ENCODE data around the gene SAAL1.
"Not testable (repeated sequence)": the region's sequence is repeated elsewhere in the genome, so short reads cannot be mapped to it uniquely, and the experiment has no call there.

Gene SAAL1

GRCh38 chr11:18105802-18106574 lies at the start of gene SAAL1:
Gene SAAL1 (minus strand): TSS chr11:18106082. CDS start chr11:18106041, 41 bp downstream.
- peak; percentile 82 for DNase-seq

GRCh38 chr11:18151581-18151980 lies 45.7 kb upstream of the SAAL1 start:
- no peak for DNase-seq

DNA sequence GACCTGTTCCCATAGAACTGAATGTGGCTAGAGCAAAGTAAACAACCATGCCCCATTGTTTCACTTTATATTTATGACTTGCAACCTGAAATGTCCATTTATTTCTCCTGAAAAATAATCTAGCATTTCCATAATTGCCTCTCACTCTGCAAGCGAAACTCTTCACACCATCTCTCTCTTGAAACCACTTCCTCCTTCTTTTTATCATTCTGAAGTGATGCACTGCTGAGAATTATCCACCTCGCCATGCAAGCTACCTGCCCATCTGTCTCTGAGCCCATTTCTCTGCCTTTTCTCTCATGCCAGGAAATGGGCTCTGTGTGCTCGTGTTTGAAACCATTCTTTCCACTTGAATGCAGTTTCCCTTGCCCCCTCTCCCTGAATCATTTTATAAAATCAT lies 40.0 kb upstream of the SAAL1 start:
- no peak for DNase-seq

DNA sequence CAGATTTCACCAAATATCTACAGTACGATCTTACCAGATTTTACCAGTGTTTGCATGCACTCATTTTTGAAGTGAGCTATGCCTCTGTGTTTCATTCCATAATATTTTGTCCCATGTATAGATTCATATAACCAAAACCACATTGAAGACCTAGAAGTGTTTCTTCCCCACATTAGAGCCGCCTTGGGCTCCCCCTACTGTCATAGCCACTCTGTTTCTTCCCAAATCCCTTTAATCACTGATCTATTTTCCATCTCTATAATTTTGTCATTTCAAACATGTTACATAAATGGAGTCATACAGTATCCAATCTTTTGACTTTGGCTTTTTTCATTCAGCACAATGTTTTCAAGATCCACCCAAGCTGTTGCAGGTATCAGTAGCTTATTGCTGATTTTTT lies 39.1 kb upstream of the SAAL1 start:
- DNase-seq, result no peak

GRCh38 chr11:18144243-18144642 lies 38.4 kb upstream of the SAAL1 start:
- DNase-seq, result no peak

DNA sequence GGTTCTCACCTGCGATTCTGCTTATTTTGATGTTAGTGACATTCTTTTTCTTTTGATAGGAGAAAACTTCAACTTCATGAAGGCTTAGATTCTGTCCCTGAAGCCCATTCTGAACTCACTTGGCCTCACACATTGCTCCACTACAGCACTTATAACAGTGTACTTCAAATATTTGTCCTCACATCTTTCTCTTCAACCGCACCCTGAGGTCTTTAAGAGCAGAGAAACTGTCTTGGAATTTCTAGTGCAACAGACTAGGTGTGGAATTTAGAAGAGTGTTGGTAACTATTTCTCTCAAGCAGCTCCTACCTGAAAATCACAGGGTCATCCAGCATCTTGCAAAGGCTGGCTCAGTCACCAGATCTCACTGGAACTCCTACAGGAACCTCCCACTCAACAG lies 34.3 kb upstream of the SAAL1 start:
- no peak for DNase-seq

DNA sequence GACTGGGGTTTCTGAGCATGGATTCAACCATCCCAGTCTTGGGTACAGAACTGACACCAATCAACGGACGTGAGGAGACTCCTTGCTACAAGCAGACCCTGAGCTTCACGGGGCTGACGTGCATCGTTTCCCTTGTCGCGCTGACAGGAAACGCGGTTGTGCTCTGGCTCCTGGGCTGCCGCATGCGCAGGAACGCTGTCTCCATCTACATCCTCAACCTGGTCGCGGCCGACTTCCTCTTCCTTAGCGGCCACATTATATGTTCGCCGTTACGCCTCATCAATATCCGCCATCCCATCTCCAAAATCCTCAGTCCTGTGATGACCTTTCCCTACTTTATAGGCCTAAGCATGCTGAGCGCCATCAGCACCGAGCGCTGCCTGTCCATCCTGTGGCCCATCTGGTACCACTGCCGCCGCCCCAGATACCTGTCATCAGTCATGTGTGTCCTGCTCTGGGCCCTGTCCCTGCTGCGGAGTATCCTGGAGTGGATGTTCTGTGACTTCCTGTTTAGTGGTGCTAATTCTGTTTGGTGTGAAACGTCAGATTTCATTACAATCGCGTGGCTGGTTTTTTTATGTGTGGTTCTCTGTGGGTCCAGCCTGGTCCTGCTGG lies 31.4 kb upstream of the SAAL1 start:
- no peak for DNase-seq

DNA sequence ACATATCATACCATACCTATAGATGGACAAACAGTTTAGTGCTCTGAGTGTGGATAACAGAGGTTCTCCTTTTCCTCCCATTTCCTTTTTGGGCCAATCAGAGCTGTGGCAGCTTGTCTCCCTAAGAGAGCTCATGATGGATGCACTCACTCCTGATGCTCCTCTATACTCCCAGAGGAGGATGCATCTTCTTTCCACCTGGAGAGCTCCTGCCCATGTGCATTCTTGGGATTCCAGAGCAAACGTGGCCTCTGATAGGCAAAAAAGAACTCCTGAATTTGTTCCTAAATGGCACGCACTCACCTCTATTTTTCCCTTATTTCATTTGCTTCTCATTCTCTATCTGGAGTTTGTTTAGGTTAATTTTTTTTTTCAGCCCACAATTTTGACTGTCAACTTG lies 29.4 kb upstream of the SAAL1 start:
- DNase-seq, result no peak

- no peak for DNase-seq
These were observed 26.5 kb upstream of the SAAL1 start, which contains the start of gene MRGPRX3 for GRCh38 chr11:18132341-18132740. Gene MRGPRX3 (plus strand): TSS chr11:18132571. CDS start chr11:18137203, 4,632 bp downstream.

DNA sequence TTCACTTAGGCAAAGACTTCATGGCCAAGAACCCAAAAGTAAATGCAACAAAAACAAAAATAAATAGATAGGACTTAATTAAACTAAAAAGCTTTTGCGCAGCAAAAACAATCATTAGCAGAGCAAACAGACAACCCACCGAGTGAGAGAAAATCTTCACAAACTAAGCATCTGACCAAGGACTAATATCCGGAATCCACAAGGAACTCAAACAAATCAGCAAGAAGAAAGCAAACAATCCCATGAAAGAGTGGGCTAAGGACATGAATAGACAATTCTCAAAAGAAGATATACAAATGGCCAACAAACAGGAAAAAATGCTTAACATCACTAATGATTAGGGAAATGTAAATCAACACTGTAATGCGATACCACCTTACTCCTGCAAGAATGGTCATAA lies 25.2 kb upstream of the SAAL1 start:
- not testable (repeated sequence) for DNase-seq

DNA sequence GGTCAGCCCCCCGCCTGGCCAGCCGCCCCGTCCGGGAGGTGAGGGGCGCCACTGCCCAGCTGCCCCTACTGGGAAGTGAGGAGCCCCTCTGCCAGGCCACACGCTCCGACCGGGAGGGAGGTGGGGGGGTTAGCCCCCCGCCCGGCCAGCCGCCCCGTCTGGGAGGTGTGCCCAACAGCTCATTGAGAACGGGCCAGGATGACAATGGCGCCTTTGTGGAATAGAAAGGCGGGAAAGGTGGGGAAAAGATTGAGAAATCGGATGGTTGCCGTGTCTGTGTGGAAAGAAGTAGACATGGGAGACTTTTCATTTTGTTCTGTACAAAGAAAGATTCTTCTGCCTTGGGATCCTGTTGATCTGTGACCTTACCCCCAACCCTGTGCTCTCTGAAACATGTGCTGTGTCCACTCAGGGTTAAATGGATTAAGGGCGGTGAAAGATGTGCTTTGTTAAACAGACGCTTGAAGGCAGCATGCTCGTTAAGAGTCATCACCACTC lies 15.5 kb upstream of the SAAL1 start:
- DNase-seq, result not testable (repeated sequence)

GRCh38 chr11:18115360-18116127 lies 9.7 kb upstream of the SAAL1 start:
- peak; percentile 58 for DNase-seq

DNA sequence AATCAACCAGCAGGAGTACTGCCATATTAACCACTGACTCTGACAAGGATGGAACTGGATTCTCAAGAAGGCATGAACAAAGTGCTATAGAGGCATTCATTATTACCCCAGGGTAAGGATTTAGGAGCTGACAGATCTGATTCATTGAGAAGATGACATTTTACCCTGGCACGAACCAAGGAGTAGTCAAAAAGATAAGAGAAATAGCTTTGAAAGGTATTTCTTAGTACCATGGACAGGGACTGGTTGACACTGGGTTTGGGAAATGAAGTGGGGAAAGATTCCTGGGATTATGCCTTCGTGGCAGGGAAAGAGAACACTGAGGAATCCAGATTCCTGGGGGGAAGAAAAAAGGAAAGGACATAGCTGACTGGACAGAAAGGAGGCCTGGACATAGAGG lies 5.1 kb upstream of the SAAL1 start:
- no peak for DNase-seq

DNA sequence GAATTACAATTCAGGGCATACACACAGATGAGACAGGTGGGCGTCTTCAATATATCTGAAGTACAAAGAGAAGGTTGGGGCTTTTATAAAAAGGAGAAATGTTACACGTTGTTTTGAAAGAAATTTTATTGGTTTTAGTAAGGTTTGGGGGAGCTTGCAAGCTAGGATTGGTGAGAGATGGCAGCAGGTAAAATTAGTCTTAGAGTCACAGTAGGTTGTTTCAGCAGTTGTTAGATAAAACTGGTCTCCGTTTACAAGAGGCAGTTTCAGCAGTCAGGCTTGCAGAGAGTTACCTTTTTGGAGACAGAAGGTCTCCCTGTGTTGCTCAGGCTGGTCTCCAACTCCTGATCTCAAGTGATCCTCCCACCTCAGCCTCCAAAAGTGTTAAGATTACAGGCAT lies 2.4 kb upstream of the SAAL1 start:
- no peak for DNase-seq

- no peak for DNase-seq
These were observed 806 bp upstream of the SAAL1 start for GRCh38 chr11:18106688-18107087.

DNA sequence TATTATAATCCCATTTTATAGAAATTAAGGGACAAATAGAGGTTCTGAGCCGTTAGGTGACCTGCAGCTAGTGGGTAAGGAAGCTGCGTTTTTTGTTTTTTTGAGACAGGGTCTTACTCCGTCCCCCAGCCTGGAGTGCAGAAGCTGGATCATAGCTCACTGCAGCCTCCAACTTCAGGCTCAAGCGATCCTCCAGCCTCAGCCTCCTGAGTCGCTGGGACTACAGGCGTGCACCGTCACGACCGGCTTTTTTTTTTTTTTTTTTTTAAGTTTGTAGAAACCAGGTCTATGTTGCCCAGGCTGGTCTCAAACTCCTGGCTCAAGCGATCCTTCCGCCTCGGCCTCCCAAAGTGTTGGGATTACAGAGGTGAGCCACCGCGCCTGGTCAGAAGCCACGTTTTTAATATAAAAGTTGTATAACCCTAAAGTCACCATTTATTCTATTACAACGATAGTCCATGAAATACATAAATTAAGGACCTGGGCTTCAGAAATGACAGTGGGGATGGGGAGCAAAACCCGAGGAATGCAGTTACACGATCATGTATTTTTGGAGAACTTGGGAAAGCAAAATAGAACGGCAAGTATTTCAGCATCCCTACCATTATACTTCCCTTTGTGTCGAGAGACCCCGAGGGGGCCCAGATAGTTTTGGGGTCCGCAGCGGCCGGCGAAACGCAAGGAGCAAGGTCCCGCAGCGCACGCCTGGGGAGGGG lies 638 bp downstream of the SAAL1 start:
- DNase-seq, result no peak

GRCh38 chr11:18100926-18101656 lies 4.8 kb downstream of the SAAL1 start:
- DNase-seq, result peak; percentile 32

- no peak for DNase-seq
These were observed 11.9 kb downstream of the SAAL1 start for GRCh38 chr11:18093959-18094358.

DNA sequence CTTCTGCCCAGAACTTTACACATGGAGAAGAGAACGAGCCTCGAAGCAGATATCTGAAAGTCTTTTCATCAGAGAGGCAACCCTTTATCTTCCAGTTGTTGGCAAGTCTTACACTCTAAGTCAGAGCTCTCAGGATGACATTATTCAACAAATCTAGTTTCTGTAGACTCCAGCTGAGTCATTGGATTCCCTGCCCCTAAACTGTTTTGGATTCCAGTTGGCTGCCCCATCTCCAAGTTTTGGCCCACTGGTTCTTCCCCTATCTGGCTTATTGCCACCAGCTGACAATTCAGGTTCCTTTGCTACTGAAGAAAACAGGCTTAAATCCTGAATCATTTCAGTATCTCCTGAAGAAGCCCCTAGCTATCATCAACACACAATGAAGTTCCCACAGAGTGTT lies 14.2 kb downstream of the SAAL1 start:
- no peak for DNase-seq

DNA sequence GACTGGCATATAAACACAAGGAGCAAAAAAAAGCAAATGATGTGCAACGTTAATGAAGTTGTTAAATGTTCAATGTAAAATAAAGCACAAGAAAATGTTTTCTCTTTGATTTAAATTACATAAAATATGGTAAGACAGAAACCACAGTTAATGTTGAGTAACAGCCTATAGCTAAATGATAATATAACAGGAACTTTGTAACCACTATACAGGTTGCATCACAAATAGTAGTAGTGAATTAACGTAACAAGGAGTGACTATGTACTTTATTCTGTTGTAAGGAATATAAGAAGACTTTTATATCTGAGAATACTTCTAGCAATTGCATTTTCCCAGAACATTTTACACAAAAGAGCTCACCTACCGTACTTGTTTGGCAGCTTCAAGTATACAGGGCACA lies 16.9 kb downstream of the SAAL1 start:
- DNase-seq, result peak; percentile 43

- DNase-seq, result no peak
These were observed 17.5 kb downstream of the SAAL1 start for GRCh38 chr11:18088366-18088765.

DNA sequence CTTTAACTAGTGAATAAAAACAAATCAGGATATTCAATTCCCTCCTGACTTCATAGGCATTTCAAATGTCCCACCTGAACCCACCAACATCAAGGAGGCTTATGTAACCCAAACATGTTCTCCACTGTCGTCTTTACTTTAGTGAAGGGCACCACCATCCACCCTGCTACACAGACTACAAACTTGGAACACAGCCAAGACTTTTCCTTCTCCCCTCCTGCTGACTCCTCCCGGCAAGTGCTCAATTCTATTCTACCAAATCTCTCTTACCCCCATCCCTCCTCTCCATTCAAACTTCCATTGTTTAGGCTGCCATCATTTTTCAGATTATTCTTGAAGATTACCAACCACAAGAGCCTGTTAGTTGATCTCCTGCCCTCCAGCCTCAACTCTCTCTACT lies 24.3 kb downstream of the SAAL1 start:
- no peak for DNase-seq
